ENCODE data around the gene DBET.
"Not testable (repeated sequence)": the region's sequence is repeated elsewhere in the genome, so short reads cannot be mapped to it uniquely, and the experiment has no call there.

DBET gene

GRCh38 chr4:190064342-190064741 is at the start of gene DBET:
Gene DBET (plus strand): TSS chr4:190064502.
- not testable (repeated sequence) for DNase-seq (ENCODE audit: low read depth in 2 of 2)

GRCh38 chr4:190014771-190015537 is 49.3 kb upstream of the DBET start:
- no peak for DNase-seq (ENCODE audit: low read depth in 2 of 2)

- no peak for DNase-seq (ENCODE audit: low read depth in 2 of 2)
Observed at GRCh38 chr4:190015538-190016368, 48.5 kb upstream of the DBET start.

GRCh38 chr4:190016369-190017289 is 47.7 kb upstream of the DBET start:
- no peak for DNase-seq (ENCODE audit: low read depth in 2 of 2)

- no peak for DNase-seq (ENCODE audit: low read depth in 2 of 2)
Observed at GRCh38 chr4:190017357-190018200, 46.7 kb upstream of the DBET start.

- no peak for DNase-seq (ENCODE audit: low read depth in 2 of 2)
Observed at GRCh38 chr4:190018201-190018920, 45.9 kb upstream of the DBET start.

GRCh38 chr4:190019023-190019858 is 45.1 kb upstream of the DBET start:
- no peak for DNase-seq (ENCODE audit: low read depth in 2 of 2)

GRCh38 chr4:190019859-190020463 is 44.3 kb upstream of the DBET start:
- DNase-seq (ENCODE audit: low read depth in 2 of 2) = not testable (repeated sequence)

- DNase-seq (ENCODE audit: low read depth in 2 of 2) = no peak
Observed at GRCh38 chr4:190020790-190021717, 43.2 kb upstream of the DBET start.

- DNase-seq (ENCODE audit: low read depth in 2 of 2) = not testable (repeated sequence)
Observed at GRCh38 chr4:190021973-190022372, 42.3 kb upstream of the DBET start.

GRCh38 chr4:190022614-190023281 is 41.6 kb upstream of the DBET start:
- DNase-seq (ENCODE audit: low read depth in 2 of 2) = not testable (repeated sequence)

GRCh38 chr4:190027156-190027555 is 37.1 kb upstream of the DBET start, which contains the start of gene FRG2:
Gene FRG2 (minus strand): TSS chr4:190027256. CDS start chr4:190027204, 52 bp downstream.
- DNase-seq (ENCODE audit: low read depth in 2 of 2) = not testable (repeated sequence)

- not testable (repeated sequence) for DNase-seq (ENCODE audit: low read depth in 2 of 2)
Observed at GRCh38 chr4:190031264-190031663, 33.0 kb upstream of the DBET start.

GRCh38 chr4:190037704-190038388 is 26.5 kb upstream of the DBET start:
- not testable (repeated sequence) for DNase-seq (ENCODE audit: low read depth in 2 of 2)

GRCh38 chr4:190040873-190041272 is 23.4 kb upstream of the DBET start:
- not testable (repeated sequence) for DNase-seq (ENCODE audit: low read depth in 2 of 2)

GRCh38 chr4:190047627-190048026 is 16.7 kb upstream of the DBET start:
- DNase-seq (ENCODE audit: low read depth in 2 of 2) = not testable (repeated sequence)
